ENCODE data around the gene PTP4A1. TPM values are rescaled to one million over a fixed set of nuclear protein-coding genes. Genes with fewer than 3 reads are reported as not detected.
A peak's percentile ranks its signal among the peaks of the same experiment; 100 is the strongest.

PTP4A1 gene
- total and polyA plus RNA-seq, 2 of the 13 experiments (the other 11 are each of a cell fraction or from before 2014, with no cell fraction given), result 141 to 376 TPM

GRCh38 chr6:63571361-63572043 lies 778 bp upstream of the PTP4A1 start (continued):
- TF ChIP-seq, protein P1, sequence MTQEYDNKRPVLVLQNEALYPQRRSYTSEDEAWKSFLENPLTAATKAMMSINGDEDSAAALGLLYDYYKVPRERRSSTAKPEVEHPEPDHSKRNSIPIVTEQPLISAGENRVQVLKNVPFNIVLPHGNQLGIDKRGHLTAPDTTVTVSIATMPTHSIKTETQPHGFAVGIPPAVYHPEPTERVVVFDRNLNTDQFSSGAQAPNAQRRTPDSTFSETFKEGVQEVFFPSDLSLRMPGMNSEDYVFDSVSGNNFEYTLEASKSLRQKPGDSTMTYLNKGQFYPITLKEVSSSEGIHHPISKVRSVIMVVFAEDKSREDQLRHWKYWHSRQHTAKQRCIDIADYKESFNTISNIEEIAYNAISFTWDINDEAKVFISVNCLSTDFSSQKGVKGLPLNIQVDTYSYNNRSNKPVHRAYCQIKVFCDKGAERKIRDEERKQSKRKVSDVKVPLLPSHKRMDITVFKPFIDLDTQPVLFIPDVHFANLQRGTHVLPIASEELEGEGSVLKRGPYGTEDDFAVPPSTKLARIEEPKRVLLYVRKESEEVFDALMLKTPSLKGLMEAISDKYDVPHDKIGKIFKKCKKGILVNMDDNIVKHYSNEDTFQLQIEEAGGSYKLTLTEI (CRISPR knock-in tag; conservative IDR thresholded peaks at IDR 0.05), result no peak
- TF ChIP-seq NFKBIZ (CRISPR knock-in tag; IDR thresholded peaks at IDR 0.05) (0 out of 2 replicates have a peak, but pooled peaks have one; percentile 9), FOXO1 (CRISPR knock-in tag; IDR thresholded peaks at IDR 0.05) (peak; percentile 45; the same call in 1 of the 2 replicates), EHMT2 (IDR thresholded peaks at IDR 0.05; ENCODE audit: borderline replicate concordance, low read depth, low read length) (no peak), ZNF3 (CRISPR knock-in tag; IDR thresholded peaks at IDR 0.05) (0 out of 2 replicates have a peak, but pooled peaks have one; percentile 1), ZEB1 (IDR thresholded peaks at IDR 0.05; ENCODE audit: insufficient replicate concordance, low read depth) (peak; percentile 85), ZNF430 (CRISPR knock-in tag; IDR thresholded peaks at IDR 0.05) (peak; percentile 21; the same call in 1 of the 2 replicates), MBD4 (IDR thresholded peaks at IDR 0.05; ENCODE audit: borderline replicate concordance, low read length) (peak; percentile 46; the same call in 1 of the 2 replicates), GFI1 (CRISPR knock-in tag; IDR thresholded peaks at IDR 0.05; ENCODE audit: borderline replicate concordance) (peak; percentile 63; the same call in 1 of the 2 replicates), THAP9 (CRISPR knock-in tag; IDR thresholded peaks at IDR 0.05; ENCODE audit: borderline replicate concordance) (no peak), GZF1 (CRISPR knock-in tag; IDR thresholded peaks at IDR 0.05) (no peak), FLYWCH1 (CRISPR knock-in tag; IDR thresholded peaks at IDR 0.05) (peak; percentile 86; the same call in 1 of the 2 replicates), RERE (CRISPR knock-in tag; IDR thresholded peaks at IDR 0.05; ENCODE audit: low read depth) (peak; percentile 62; the same call in 1 of the 2 replicates)
- TF ChIP-seq, protein P2, sequence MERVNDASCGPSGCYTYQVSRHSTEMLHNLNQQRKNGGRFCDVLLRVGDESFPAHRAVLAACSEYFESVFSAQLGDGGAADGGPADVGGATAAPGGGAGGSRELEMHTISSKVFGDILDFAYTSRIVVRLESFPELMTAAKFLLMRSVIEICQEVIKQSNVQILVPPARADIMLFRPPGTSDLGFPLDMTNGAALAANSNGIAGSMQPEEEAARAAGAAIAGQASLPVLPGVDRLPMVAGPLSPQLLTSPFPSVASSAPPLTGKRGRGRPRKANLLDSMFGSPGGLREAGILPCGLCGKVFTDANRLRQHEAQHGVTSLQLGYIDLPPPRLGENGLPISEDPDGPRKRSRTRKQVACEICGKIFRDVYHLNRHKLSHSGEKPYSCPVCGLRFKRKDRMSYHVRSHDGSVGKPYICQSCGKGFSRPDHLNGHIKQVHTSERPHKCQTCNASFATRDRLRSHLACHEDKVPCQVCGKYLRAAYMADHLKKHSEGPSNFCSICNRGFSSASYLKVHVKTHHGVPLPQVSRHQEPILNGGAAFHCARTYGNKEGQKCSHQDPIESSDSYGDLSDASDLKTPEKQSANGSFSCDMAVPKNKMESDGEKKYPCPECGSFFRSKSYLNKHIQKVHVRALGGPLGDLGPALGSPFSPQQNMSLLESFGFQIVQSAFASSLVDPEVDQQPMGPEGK (CRISPR knock-in tag; IDR thresholded peaks at IDR 0.05), result peak; percentile 19
